Kidney capillary endothelial cell (primary cell): Measurements from ENCODE around the gene GTF2H1.
A peak's percentile ranks its signal among the peaks of the same experiment; 100 is the strongest.

Experiments
- DNase-seq: peaks from one replicate; pipeline ENCODE4 v3.0.0-alpha.2; 2018; ENCODE audit warnings: low spot score

Gene GTF2H1

GRCh38 chr11:18321969-18322711, at the start of gene GTF2H1, which contains the start of gene HPS5:
Gene GTF2H1, plus strand, starts transcription at chr11:18322567. Its CDS starts 10,508 bp downstream, at chr11:18333075.
Gene HPS5, minus strand, starts transcription at chr11:18322140. Its CDS starts 4,282 bp downstream, at chr11:18317858.
- DNase-seq: peak; percentile 97

GRCh38 chr11:18277565-18278271, 44.6 kb upstream of the GTF2H1 start:
- DNase-seq: no peak

- DNase-seq: no peak
Observed at GRCh38 chr11:18280438-18281045, 41.8 kb upstream of the GTF2H1 start.

GRCh38 chr11:18282626-18283025, 39.7 kb upstream of the GTF2H1 start:
- no peak for DNase-seq

GRCh38 chr11:18285841-18286240, 36.5 kb upstream of the GTF2H1 start:
- DNase-seq: no peak

- no peak for DNase-seq
Observed at GRCh38 chr11:18288911-18289310, 33.5 kb upstream of the GTF2H1 start.

GRCh38 chr11:18294862-18295261, 27.5 kb upstream of the GTF2H1 start:
- DNase-seq: no peak

- DNase-seq: no peak
Observed at GRCh38 chr11:18295316-18295715, 27.1 kb upstream of the GTF2H1 start.

GRCh38 chr11:18299721-18300120, 22.6 kb upstream of the GTF2H1 start:
- no peak for DNase-seq

- DNase-seq: no peak
Observed at GRCh38 chr11:18304745-18305144, 17.6 kb upstream of the GTF2H1 start.

GRCh38 chr11:18307461-18308139, 14.8 kb upstream of the GTF2H1 start:
- DNase-seq: no peak

GRCh38 chr11:18308242-18308641, 14.1 kb upstream of the GTF2H1 start:
- DNase-seq: no peak

GRCh38 chr11:18309691-18310090, 12.7 kb upstream of the GTF2H1 start:
- no peak for DNase-seq

GRCh38 chr11:18310800-18311340, 11.5 kb upstream of the GTF2H1 start:
- DNase-seq: no peak

- no peak for DNase-seq
Observed at GRCh38 chr11:18312012-18312411, 10.4 kb upstream of the GTF2H1 start.

GRCh38 chr11:18312663-18313420, 9.5 kb upstream of the GTF2H1 start:
- no peak for DNase-seq

GRCh38 chr11:18313965-18314763, 8.2 kb upstream of the GTF2H1 start:
- DNase-seq: no peak

GRCh38 chr11:18314784-18315523, 7.4 kb upstream of the GTF2H1 start:
- no peak for DNase-seq

- no peak for DNase-seq
Observed at GRCh38 chr11:18315893-18316292, 6.5 kb upstream of the GTF2H1 start.

GRCh38 chr11:18317551-18317950, 4.8 kb upstream of the GTF2H1 start:
- no peak for DNase-seq
